Erythroblast (primary cell): ENCODE data around the gene SS18.

Experiments used
- DNase-seq, 2 experiments: peaks; one replicate each; lab custom pipeline; 2025; lab: John Stamatoyannopoulos, UW
- GATA1 ChIP-seq: IDR thresholded peaks from 2 replicates; pipeline ENCODE4 v1.6.1; 2011; ENCODE audit warnings: low read depth, mild to moderate bottlenecking, control low read depth, low read length, moderate library complexity
- POLR2A ChIP-seq: IDR thresholded peaks from 2 replicates; pipeline ENCODE4 v1.6.1; 2011; ENCODE audit warnings: mild to moderate bottlenecking, low read length

Gene SS18

DNA sequence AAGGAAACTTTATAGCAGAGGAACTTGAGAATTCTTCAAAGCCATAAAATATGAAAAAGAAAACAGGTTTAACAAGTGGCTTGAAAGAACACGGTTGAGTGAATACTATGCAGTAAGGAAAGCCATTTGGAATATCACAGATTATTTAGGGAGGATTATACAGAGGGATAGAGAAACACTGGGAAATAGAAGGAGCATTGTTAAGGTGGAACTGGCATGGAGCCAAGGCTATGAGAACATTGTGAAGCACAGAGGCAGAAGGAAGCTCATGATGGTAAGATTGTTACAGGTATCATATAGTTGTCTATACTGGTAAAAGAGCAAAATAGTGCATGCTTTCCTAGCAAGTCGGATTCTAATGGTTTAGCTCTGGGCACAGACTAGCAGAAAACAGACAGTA is 87.1 kb downstream of the SS18 start:
- DNase-seq: peak; percentile 30 to 40
- TF ChIP-seq GATA1 (no peak), POLR2A (no peak)

GRCh38 chr18:26002375-26002910 is 88.0 kb downstream of the SS18 start:
- TF ChIP-seq GATA1 (no peak), POLR2A (no peak)
- DNase-seq: peak; percentile 70 to 84

- TF ChIP-seq GATA1 (no peak), POLR2A (no peak)
- DNase-seq: no peak
Observed at GRCh38 chr18:25998461-25998860, 92.0 kb downstream of the SS18 start.

DNA sequence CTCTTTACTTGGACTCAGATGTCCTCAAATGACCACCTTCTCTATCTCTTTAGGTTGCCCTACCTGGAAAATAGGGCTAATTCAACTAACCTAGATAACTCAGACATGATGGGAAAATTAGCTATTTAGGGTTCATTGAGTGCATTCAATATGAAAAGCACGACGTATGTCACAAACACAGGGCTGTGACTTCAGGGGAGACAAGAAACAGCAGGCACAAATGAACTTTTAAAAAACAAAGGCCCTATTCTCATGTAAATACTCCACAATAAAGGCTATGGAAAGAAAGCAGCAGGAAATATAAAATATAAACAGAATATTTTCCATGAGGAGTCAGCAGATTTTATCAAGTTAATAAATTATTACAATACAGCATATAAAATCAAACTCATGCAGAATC is 97.8 kb downstream of the SS18 start:
- TF ChIP-seq POLR2A: no peak
- TF ChIP-seq GATA1: no peak
- DNase-seq: no peak

GRCh38 chr18:25990473-25990872 is 99.9 kb downstream of the SS18 start:
- DNase-seq: peak; percentile 57 to 75
- TF ChIP-seq GATA1: no peak
- TF ChIP-seq POLR2A: peak; percentile 30

DNA sequence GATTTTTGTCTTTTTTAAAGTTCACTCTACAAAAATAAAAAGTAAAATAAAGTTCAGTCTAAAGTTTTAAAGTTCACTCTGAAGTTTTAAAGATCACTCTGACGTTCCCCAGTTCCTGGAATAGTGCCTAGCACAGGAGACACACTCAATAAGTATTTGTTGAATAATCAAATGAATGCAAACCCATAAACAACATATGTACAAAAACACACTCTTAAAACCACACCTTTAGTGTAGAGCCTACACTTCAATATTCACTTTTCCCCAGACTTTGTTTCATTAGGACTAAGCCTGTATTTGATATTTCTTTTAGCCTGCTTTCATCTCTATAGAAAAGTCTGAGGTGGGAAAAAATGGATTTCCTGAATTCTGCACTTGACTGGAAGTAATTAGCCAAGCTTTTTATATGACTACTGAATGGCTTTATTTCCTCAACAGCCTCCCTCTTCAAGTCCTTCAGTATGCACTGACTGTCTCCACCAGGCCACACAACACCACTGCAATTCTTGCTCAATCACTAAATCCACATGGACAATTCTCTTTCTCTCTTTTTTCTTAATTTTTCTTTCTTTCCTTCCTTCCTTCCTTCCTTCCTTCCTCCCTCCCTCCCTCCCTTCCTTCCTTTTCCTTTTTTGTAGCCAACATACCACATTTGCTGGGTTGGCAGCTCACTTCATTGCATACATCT is 104.6 kb downstream of the SS18 start:
- no peak for DNase-seq
- TF ChIP-seq POLR2A: no peak
- no peak for TF ChIP-seq GATA1

DNA sequence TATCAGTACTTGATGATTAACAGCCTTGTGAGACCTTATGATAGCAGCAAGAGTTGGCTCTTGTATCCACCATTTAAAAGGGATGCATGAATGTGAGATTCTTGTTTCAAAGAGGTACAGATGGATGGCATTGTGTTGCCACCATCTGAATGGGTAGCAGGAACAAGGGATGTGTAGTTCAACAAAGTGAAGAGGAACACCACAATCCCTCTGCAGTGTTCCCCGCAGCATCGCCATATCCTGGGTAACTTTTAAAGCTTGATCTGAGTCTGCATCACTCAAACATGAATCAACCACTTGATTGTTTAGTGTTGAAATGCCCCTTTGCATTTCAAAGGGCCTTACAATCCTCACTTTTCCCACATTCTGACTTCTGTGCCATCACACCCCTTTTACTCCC is 106.7 kb downstream of the SS18 start:
- no peak for DNase-seq
- no peak for TF ChIP-seq GATA1
- no peak for TF ChIP-seq POLR2A

GRCh38 chr18:25982961-25983360 is 107.5 kb downstream of the SS18 start:
- TF ChIP-seq POLR2A (no peak), GATA1 (no peak)
- DNase-seq: no peak

DNA sequence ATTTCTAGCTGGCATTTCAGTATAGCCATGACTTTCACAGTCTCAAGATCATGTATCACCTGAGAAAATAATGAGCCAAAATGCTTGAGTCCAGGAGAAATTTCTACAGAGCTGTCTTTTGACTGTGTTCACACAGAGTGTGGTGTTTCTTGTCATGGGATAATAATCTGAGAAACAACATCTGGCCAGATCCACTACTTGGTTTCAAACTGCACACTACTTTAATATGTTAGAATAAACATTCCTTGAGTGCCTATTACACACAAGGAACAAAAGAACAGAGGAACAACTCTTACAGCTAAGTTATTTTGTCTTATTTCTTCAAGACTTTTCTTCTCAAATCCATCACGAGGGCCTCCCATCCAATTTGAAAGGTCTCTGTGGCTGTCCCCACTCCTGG is 108.3 kb downstream of the SS18 start:
- no peak for DNase-seq
- TF ChIP-seq POLR2A (no peak), GATA1 (no peak)

DNA sequence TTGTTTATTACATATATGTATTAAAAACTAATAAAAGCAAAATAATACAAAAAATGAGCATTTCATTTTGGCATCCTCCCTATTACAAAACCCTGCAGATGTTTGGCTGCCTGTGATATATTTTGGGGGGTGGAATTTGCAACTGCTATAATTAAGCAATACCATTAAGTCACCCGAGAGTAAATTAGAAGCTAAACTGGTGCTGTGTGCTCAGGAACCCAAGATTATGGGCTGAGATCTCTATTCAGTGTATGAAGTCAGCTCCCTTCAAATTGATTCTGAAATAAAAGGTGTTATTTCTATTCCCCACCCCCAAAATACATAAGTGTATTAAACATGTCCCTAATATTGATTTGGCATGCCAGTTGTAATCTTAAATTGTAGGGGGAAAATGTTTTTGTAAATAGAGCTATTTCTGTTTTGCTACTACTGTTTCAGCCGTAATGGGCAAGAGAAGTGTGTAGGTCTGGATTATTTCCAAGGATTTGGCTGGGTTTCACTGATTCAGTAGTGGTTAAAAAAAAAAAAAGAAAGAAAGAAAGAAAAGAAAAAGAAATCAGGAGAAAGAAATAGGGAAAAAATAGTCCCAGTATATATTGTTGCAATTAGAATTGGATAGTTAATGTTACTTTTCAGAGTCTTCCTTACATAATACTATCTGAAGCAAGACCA is 110.9 kb downstream of the SS18 start:
- TF ChIP-seq POLR2A (no peak), GATA1 (no peak)

GRCh38 chr18:25976554-25976953 is 113.9 kb downstream of the SS18 start:
- TF ChIP-seq POLR2A (no peak), GATA1 (no peak)
- DNase-seq: peak in 1 of 2 experiments; percentile 29

More for the DNA sequence above, 110.9 kb downstream of the SS18 start:
- no peak for DNase-seq

- peak; percentile 64 to 91 for DNase-seq
- TF ChIP-seq GATA1: no peak
- TF ChIP-seq POLR2A: no peak
Observed at GRCh38 chr18:25974630-25975077, 115.8 kb downstream of the SS18 start.
